GM21576 (cell line): ENCODE results near the gene CTH.
"Not testable (repeated sequence)": the region's sequence is repeated elsewhere in the genome, so short reads cannot be mapped to it uniquely, and the experiment has no call there.

Experiments used
- ATAC-seq: cut with Tn5 transposase; IDR thresholded peaks from one replicate; pipeline ENCODE4 v1.9.1; 2021; ENCODE audit warnings: mild to moderate bottlenecking, moderate library complexity; ENCODE audit not compliant: unreplicated experiment

Gene CTH

DNA sequence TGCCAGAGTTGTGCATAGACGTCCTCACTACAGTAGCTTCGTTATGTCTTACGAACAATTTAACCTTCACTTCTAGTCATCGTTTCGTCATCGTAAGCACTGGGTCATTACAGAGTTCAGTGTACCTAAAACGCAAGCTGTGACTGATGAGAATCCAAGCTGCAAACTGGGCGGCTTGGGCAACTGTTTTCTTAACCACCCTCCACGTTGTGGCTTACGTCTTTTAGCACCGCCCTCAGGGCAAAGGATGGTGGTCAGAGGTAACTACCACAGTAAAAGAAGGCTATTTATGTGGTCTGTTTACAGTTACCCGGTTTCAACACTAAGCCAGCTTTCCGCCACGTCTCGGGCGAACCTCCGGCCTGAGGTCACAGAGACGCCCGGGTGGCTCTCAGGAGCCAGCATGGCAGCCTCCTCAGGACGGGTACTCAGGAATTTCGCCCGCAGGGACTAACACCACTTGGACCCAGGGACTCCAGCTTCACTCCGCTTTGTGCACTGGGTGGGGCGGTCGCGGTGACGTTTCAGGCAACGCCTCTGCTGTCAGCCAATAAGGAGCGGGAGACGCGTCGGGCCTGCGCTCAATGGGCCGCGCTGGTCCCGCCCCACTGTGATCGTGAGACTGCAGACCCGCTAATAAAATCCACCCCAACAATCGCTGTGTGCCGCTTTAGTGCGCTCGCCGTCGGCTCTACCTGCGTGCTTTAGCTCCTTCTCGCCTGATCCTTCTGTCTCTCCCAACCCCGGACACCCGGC is at the start of gene CTH:
CTH (plus strand) TSS at position 665 of the 756 bp plus-strand sequence. CDS start 148 bp downstream, outside the sequence.
- ATAC-seq, result peak; percentile 96

DNA sequence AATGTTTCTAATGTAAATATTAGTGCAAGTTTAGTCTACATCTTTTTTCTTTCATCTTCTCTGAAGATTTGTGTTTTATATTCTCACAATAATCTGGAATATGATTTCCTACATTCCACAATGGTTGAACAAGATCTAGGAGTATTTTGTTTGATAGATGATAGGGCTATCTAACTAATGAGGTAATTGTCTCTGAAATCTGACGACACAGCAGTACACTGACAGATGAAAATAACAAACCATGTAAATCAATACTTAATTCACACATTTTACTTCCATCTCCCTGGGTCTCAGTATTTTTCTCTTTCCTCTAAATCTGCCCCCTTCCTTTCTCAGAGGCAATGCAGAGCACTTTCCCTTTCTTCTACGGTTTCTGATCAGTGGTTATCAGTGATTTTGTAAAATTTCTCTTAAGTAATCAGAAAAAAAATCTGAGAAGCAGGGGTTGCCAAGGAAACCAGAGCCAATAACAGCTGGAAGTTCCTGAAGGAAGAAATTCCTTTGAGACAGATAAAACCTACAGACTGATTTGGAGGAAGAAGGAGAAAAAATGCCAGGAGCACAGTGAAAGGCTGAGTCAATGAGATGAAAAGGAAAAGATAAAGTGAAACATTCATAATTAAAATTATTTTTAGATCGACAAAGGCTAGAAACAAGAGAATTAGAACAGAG is 49.2 kb upstream of the CTH start:
- ATAC-seq, result no peak

DNA sequence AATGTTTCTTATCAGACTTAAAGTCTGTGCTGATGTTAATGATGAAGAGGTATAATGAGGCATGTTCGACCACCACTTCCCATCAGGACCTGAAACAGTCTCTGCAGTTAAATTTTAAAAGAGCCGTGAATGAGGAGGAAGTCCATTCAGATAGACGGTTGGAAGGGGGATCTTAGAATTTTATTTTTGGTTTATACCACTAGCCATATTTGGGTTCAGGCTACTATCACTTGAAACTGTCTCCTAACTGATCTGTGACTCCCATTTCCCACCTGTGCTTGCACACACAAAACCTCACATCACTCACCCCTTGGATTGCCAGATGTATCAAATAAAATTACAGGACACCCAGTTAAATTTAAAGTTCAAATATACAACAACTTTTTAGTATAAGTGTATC is 46.6 kb upstream of the CTH start:
- ATAC-seq, result no peak

DNA sequence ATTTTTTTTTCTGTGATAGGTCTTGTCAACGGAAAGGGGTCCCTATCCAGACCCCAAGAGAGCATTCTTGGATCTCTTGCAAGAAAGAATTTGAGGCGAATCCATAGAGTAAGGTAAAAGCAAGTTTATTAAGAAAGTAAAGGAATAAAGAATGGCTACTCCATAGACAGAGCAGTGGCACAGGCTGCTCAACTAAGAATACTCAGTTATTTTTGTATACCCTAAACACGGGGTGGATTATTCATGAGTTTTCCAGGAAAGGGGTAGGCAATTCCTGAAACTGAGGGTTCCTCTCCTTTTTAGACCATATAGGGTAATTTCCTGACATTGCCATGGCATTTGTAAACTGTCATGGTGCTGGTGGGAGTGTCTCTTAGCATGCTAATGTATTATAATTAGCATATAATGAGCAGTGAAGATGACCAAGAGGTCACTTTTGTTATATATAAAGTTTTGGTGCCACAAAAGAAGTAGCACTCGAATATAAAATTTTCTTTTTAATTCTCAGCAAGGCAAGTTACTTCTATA is 44.6 kb upstream of the CTH start:
- not testable (repeated sequence) for ATAC-seq

DNA sequence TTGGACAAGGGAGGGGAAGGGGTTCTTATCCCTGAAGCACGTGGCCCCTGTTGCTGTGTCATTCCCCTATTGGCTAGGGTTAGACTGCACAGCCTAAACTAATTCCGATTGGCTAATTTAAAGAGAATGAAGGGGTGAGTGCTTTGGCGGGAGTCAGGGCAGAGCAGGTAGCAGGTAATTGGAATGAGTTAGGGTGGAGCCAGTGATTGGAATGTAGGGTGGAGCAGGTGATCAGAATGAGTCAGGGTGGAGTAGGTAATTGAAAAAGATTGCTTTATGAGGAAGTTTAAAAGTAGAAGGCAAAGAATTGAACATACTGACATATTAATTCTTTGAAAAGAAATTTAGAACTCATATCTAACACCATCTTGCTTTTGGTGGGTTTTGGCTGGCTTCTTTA is 44.1 kb upstream of the CTH start:
- not testable (repeated sequence) for ATAC-seq

DNA sequence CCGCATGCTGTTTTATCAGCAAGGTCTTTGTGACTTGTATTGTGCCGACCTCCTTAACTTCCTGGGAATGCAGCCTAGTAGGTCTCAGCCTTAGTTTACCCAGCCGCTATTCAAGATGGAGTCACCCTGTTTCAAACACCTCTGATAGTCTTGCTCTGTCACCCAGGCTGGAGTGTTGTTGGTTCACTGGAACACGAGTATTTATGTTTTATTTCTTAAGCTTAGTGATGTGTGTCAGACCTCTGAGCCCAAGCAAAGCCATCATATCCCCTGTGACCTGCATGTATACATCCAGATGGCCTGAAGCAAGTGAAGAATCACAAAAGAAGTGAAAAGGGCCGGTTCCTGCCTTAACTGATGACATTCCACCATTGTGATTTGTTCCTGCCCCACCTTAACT is 43.7 kb upstream of the CTH start:
- ATAC-seq, result not testable (repeated sequence)

DNA sequence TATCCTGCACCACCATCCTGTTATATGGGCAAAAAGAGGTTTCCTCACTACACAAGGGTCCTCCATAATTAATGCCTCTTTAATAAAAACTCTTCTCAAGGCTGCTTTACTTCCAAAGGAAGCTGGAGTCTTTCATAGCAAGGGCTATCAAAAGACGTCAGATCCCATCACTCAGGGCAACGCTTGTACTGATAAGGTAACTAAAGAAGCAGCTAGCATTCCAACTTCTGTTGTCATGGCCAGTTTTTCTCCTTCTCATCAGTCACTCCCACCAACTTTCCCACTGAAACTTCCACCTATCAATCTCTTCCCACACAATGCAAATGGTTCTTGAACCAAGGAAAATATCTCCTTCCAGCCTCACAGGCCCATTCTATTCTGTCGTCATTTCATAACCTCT is 39.5 kb upstream of the CTH start:
- ATAC-seq, result not testable (repeated sequence)

DNA sequence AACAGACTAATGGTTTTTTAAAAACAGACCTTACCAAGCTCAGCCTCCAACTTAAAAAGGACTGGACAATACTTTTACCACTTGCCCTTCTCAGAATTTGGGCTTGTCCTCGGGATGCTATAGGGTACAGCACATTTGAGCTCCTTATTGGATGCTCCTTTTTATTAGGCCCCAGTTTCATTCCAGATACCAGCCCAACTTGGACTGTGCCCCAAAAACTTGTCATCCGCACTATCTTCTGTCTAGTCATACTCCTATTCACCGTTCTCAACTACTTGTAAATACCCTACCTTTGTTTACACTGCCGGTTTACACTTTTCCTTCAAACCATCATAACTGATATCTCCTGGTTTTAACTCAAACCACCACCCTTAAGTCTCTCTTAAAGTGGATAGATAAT is 38.6 kb upstream of the CTH start:
- no peak for ATAC-seq

DNA sequence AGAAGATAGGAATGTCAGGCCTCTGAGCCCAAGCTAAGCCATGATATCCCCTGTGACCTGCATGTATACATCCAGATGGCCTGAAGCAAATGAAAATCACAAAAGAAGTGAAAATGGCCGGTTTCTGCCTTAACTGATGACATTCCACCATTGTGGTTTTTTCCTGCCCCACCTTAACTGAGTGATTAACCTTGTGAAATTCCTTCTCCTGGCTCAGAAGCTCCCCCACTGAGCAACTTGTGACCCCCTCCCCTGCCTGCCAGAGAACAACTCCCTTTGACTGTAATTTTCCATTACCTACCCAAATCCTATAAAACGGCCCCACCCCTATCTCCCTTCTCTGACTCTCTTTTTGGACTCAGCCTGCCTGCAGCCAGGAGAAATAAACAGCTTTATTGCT is 37.5 kb upstream of the CTH start:
- ATAC-seq, result not testable (repeated sequence)

DNA sequence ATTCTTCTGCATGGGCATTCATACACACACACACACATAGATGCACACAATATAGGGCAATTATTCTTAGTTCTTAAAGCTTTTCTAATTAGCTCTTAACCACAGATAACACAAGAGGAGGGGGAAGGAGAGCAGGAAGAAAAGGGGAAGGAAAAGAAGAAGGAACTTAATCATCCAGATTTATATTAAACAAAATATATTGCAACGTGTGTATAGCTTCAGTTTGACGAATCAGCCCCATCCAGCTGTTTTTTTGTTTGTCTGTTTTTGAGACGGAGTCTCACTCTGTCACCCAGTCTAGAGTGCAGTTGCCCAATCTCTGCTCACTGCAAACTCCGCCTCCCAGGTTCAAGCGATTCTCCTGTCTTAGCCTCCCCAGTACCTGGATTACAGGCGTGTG is 34.9 kb upstream of the CTH start:
- no peak for ATAC-seq

DNA sequence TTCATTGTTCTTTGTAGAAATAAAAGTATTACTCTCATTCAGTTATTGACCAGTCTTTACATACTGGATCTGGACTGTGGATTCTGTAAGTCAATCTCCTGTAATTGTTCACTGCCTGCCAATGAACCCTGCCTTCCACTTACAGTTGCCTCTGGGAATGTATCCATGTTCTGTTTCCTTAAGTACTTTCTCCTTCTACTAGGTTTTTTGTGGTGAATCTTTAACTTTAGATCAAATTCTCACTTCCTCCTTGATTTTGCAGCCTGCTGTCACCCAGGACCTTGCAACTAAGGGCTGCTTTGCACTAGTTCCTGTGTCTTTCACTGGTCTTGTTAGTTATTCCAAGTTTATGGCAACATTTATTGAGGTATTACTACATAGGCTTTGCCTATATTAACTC is 28.4 kb upstream of the CTH start:
- peak; percentile 82 for ATAC-seq

DNA sequence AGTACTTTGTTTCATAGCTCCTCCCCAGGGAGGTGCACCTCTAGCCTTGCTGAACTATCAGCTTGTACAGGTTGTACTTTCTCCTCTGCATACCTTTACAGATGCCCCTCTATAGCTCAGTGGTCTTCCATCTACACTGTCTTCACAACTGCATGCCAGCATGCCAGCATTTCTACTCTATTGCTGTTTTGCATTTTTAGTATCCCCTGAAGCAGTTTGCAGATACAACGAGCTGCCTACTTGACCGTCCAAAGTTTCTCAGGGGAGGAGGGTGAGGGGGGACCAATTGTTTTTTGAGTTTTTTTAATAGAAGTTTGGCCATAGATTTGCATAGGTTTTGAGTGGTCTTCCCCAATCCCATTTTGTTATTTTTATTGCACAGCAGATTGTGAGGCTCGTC is 27.6 kb upstream of the CTH start:
- ATAC-seq, result no peak

DNA sequence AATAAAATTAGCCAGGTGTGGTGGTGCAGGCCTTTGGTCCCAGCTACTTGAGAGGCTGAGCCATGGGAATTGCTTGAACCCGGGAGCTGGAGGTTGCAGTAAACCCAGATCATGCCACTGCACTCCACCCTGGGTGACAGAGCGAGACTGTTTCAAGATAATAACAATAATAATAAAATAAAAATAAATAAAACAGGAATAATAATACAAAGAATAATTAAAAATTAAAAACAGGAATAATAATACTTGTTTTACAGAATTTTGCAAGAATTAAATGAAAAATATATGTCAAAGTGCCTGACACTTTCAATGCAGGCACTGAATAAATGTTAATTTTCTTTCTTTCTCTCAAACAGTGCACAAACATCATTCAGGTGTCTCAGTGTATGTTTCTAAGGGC is 26.5 kb upstream of the CTH start:
- no peak for ATAC-seq

DNA sequence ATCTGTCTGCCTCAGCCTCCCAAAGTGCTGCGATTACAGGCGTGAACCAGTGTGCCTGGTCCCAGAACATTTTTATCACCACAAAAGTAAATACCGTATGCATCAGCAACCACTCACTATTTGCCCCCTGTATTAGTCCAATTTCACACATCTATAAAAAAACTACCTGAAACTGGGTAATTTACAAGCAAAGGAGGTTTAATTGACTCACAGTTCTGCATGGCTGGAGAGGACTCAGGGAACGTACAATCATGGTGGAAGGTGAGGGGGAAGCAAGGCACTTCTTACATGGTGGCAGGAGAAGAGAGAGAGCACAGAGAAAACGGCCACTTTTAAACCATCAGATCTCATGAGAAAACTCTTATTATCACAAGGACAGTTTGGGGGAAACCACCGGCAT is 25.6 kb upstream of the CTH start:
- no peak for ATAC-seq

DNA sequence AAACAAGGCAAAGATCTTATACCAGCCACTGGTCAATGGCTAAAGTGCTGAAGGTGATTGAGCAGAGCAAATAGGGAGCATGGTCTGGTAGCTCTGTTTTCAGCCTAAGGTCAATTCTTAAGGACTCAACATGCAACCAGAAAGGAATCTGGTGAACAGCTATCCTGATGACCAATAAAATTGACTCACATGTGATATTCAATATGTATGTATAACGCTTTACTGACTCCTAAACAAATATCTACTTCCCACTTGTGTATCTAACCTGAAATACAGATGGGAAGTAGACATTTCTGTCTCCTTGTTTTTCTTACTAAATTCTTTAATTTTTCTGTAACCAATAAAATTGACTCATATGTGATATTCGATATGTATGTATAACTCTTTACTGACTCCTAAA is 24.9 kb upstream of the CTH start:
- no peak for ATAC-seq

DNA sequence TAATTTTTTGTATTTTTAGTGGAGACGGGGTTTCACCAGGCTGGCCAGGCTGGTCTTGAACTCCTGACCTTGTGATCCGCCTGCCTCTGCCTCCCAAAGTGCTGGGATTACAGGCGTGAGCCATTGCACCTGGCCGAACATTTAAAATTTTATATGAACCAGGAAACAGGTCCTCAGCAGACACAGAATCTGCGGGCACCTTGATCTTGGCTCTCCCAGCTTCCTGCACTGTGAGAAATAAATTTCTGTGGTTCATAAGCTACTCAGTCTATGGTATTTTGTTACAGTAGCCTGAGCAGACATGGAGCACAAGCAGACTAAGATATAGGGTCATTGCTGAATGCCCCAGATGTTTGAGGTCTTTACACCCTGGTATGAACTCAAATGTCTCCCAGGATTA is 23.6 kb upstream of the CTH start:
- no peak for ATAC-seq

DNA sequence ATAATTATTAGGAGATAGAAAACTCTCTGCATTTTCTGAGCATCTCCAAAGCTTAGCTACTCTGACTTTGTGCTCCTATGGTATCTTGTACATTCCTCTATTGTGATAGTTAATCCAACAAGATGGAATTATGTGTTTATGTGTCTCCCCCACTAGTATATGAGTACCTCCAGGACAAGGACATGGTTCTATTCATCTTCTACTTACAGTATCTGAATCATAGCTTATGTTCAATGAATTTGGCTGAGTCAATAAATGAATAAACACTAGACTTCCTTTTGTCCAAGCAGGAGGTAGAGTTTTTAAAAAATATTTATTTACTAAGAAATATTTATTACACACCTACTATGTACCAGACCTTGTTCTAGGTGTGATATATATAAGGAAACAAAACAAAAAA is 18.4 kb upstream of the CTH start:
- ATAC-seq, result no peak

DNA sequence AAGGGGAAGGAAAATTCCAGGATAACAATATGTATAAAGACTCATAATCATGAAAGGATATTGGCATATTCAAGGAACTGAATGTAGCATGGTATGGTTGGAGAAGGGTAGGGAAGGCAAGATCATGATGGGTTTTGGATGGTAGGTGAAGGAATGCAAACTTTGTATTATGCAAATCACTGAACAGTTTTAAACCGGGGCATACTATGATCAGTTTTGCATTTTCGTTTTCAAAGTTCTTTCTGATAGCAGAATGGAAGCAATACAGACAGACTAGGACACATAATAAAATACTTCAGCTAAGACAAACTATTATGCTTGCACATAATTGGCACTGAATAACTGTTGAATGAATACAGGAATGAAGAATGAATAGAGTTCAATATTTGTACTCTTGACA is 14.5 kb upstream of the CTH start:
- no peak for ATAC-seq

DNA sequence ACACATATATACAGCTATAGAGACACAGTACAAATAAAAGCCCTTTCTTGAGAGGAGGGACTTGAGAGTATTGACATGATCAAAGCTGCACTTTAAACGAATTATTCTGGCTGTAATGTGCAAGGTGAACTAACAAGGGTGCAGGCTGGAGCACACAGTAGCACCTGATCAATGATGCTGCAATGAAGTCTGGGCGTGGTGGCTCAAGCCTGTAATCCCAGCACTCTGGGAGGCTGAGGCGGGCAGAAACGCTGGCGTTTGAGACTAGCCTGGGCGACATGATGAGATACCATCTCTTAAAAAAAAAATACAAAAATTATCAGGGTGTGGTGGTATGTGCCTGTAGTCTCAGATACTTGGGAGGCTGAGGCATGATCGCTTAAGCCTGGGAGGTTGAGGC is 14.1 kb upstream of the CTH start:
- no peak for ATAC-seq

DNA sequence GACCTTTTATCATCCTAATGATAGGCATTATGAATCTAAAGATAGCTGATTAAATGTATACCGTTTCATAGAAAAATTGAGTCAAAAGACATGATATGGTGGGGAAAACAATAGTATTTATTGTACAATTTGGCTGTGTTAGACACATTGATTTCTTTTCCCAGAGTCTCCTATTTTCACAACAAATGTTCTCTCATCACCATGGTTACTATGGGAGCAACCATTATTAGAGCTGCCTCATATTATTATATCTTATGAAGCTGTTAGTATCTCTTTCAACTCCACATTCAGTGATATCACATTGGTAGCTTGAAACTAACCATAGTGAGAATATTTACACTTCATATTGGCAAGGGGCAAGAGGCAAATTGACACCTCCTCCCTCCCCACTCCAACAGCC is 10.7 kb upstream of the CTH start:
- no peak for ATAC-seq

DNA sequence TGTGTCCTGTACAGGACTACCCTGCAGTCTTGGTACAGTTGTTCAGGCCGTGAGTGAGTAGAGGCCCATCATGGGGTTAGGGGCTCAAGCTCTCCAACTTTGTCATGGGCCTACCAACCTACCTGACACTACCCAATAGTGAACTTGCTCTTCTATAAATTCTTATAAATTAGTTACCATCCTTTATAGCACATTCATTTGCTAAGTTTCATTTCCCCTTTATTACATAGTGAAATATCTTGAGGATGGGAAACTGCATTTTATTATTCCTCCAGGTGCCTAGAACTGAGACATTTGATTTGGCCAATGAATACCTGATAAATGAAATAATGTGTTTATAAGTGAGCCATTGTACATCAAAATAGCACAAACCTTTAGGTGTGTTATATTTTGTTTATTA is 9.1 kb upstream of the CTH start:
- no peak for ATAC-seq

DNA sequence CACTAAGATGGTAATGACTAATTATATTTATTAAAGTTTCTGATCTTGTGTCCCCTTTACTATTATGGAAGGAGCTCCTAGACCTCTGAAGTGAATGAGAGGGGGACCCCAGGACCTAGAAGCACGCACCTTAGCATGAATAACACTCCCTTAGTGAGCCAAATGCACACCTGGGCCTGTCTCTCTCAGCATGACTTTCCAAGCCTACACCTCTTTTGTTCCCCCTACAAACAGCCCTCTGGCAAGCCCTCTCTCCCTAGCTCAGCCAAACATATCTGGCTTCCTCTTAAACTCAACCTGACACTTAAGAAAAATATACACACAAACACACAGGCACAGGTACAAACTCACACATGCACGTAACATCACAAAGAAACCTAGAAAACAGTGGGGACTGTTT is 7.3 kb upstream of the CTH start:
- no peak for ATAC-seq
